Mesothelial cell of epicardium (in vitro differentiated cells): Measurements from ENCODE around the gene CAMK1. TPM values are rescaled to one million over a fixed set of nuclear protein-coding genes. Genes with fewer than 3 reads are reported as not detected.

Source experiments
- DNase-seq, 2 experiments: peaks; one replicate each; pipeline ENCODE4 v3.0.0; 2021; ENCODE audit warnings: low spot score in 2 of 2; ENCODE audit not compliant: unreplicated experiment in 2 of 2
- H3K27ac Mint-ChIP-seq: 2 replicates; pipeline ENCODE4 v1.8.0; 2021; ENCODE audit warnings: mixed read lengths
- H3K27me3 Mint-ChIP-seq: 2 replicates; pipeline ENCODE4 v1.8.0; 2021; ENCODE audit warnings: low read depth, mixed read lengths
- H3K36me3 Mint-ChIP-seq: 2 replicates; pipeline ENCODE4 v1.8.0; 2021; ENCODE audit warnings: mixed read lengths
- H3K4me1 Mint-ChIP-seq: 2 replicates; pipeline ENCODE4 v1.8.0; 2021; ENCODE audit warnings: mixed read lengths
- H3K4me3 Mint-ChIP-seq: 2 replicates; pipeline ENCODE4 v1.8.0; 2021; ENCODE audit warnings: mild to moderate bottlenecking, moderate library complexity, mixed read lengths
- H3K9me3 Mint-ChIP-seq: 2 replicates; pipeline ENCODE4 v1.8.0; 2021; ENCODE audit warnings: mixed read lengths
- total RNA-seq: library from RNA; stranded (reverse); gene quantifications from 3 replicates; pipeline ENCODE4 v1.2.1, GENCODE V29; 2021
- TF ChIP-seq, protein P1 (sequence below): fragments of 200-600 bp; sonication (generic); IDR thresholded peaks from one replicate; pipeline ENCODE4 v1.5.0; 2021; ENCODE audit warnings: antibody characterized with exemption; ENCODE audit not compliant: unreplicated experiment

The CAMK1 gene
- total RNA-seq, 1 donor from 2014 or later: 9.7 TPM

DNA sequence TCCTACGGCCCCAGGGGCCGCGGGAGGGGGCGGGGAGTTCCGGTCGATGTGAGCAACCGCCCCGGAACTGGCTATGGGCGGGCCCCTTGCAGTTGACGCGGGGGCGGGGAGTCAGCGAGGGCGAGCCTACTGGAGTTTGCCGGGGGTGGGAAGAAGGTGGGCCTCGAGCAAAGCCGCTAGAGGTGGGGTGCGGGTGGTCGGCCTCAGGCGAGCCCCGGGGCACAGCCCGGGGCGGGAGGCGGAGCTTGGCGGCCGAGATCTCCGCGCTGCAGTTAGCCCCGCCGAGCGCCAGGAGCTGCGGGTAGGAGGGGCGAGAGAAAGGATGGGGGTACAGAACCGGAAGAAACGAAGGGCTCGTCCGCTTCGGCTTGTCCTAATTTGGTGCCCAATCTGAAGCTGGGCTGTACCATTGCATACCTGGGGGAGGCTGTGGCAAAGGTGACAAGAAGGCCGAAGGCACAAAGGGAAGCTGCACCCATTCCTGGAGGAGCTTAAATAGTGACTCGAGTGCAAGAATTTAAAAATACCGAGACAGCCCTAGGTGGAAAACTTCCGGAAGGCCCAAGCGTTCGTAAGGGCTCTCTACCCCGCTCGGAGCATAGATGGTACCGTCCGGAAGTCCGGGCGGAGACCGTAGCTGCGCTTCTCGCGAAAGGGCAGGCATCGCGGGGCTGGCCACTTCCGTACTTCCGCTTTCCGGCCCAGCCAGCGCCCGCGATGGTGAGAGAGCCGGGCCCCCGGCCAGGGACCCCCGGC, 22.8 kb upstream of the CAMK1 start, which contains the start of the genes ARPC4 and TADA3:
Gene ARPC4 (plus strand): TSS at position 678 of the 756 bp plus-strand sequence. CDS start 40 bp downstream, at position 718.
Gene TADA3 (minus strand): TSS at position 69 of the 756 bp plus-strand sequence. CDS start 1,007 bp downstream, outside the sequence.
- TF ChIP-seq, protein P1, sequence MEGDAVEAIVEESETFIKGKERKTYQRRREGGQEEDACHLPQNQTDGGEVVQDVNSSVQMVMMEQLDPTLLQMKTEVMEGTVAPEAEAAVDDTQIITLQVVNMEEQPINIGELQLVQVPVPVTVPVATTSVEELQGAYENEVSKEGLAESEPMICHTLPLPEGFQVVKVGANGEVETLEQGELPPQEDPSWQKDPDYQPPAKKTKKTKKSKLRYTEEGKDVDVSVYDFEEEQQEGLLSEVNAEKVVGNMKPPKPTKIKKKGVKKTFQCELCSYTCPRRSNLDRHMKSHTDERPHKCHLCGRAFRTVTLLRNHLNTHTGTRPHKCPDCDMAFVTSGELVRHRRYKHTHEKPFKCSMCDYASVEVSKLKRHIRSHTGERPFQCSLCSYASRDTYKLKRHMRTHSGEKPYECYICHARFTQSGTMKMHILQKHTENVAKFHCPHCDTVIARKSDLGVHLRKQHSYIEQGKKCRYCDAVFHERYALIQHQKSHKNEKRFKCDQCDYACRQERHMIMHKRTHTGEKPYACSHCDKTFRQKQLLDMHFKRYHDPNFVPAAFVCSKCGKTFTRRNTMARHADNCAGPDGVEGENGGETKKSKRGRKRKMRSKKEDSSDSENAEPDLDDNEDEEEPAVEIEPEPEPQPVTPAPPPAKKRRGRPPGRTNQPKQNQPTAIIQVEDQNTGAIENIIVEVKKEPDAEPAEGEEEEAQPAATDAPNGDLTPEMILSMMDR: no peak
- H3K27me3 Mint-ChIP-seq: no peaks in the 10 kb centered on the region
- peak within 1 kb of the TSS; percentile 98 for H3K4me3 Mint-ChIP-seq
- peak; percentile 84 to 88 for DNase-seq
- peaks cover 26% of the 10 kb centered on the region for H3K36me3 Mint-ChIP-seq
- H3K4me1 Mint-ChIP-seq: peaks cover 22% of the 10 kb centered on the region
- H3K9me3 Mint-ChIP-seq: no peaks in the 10 kb centered on the region
- H3K27ac Mint-ChIP-seq: peak within 1 kb of the TSS; percentile 100

DNA sequence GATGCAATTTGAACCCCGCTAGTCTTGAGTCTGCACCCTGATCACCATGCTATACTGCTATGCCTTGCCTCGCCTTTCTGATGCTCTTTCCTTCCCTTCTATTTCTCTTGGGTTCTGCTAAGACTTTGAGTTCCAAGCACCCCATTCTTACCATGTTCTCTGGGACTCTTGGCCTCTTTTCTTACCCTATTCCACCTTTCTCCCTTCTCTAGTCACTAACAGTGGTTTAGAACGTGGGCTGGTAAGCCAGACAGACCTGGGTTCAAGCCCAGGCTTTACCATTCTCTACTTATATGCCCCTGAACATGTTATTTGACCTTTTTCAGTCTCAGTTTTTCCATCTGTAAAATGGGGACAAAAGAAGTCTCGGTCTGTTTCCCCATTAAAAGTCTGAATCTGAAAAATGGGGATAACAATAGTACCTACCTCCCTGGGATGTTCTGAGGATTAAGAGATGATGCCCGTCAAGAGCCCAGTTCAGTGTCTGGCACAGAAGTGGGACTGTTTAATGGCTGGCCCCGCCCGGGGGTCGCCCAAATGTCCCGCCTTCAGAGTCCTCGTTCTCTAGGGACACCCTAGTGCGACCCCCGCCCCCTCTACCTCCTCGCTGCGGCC, 22.1 kb upstream of the CAMK1 start:
- no peaks in the 10 kb centered on the region for H3K9me3 Mint-ChIP-seq
- peak overlapping the region; percentile 100 for H3K27ac Mint-ChIP-seq
- no peak for DNase-seq
- H3K27me3 Mint-ChIP-seq: no peaks in the 10 kb centered on the region
- H3K4me1 Mint-ChIP-seq: peaks cover 22% of the 10 kb centered on the region
- TF ChIP-seq, protein P1: no peak
- peak overlapping the region; percentile 98 for H3K4me3 Mint-ChIP-seq
- H3K36me3 Mint-ChIP-seq: peaks cover 26% of the 10 kb centered on the region

DNA sequence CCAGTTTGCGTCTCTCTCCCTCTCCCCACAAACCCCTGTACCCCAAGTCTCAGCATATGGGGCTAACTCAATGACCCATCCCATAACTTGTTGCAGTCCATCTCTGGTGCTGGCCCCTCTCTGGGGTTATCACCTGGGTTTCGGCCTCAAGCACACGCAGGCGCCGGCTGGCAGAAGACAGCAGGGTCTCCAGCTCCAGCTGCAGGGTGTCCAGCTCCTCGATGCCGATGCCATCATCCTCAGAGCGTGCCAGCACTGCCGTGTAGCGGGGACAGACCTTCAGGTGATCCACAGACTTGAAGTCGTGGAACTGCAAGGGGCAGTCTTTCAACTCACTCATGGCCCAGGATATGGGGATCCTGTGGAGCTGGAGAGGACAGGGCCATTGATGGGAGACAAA, 21.4 kb upstream of the CAMK1 start:
- H3K27ac Mint-ChIP-seq: peak overlapping the region; percentile 100
- peak overlapping the region; percentile 98 for H3K4me3 Mint-ChIP-seq
- H3K4me1 Mint-ChIP-seq: peaks cover 22% of the 10 kb centered on the region
- no peak for DNase-seq
- peaks cover 31% of the 10 kb centered on the region for H3K36me3 Mint-ChIP-seq
- H3K27me3 Mint-ChIP-seq: no peaks in the 10 kb centered on the region
- no peaks in the 10 kb centered on the region for H3K9me3 Mint-ChIP-seq
- TF ChIP-seq, protein P1: no peak

DNA sequence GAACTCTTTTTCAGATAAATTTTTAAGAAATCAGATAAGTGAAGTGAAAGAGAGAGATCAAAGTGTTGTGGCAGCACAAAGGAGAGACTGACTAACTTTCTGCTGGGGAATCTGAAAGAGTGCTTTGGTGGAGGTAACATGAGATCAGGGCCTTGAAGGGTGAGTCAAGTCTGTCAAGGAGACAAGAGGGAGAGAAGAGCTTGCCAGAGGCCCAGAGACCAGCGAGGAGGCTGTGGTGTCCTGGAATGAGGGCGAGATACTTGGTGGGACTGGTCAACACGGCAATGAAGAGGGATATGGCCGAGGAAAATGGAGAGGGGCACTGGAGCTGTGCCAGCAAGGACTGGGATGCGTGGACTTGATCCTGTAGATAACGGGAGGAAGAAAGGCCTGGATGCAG, 18.0 kb upstream of the CAMK1 start:
- TF ChIP-seq, protein P1: no peak
- no peak for DNase-seq
- Mint-ChIP-seq H3K4me3 (no peak overlapping the region), H3K27me3 (no peaks in the 10 kb centered on the region), H3K27ac (no peak overlapping the region), H3K36me3 (peaks cover 36% of the 10 kb centered on the region), H3K9me3 (no peaks in the 10 kb centered on the region), H3K4me1 (peaks cover 10% of the 10 kb centered on the region)

DNA sequence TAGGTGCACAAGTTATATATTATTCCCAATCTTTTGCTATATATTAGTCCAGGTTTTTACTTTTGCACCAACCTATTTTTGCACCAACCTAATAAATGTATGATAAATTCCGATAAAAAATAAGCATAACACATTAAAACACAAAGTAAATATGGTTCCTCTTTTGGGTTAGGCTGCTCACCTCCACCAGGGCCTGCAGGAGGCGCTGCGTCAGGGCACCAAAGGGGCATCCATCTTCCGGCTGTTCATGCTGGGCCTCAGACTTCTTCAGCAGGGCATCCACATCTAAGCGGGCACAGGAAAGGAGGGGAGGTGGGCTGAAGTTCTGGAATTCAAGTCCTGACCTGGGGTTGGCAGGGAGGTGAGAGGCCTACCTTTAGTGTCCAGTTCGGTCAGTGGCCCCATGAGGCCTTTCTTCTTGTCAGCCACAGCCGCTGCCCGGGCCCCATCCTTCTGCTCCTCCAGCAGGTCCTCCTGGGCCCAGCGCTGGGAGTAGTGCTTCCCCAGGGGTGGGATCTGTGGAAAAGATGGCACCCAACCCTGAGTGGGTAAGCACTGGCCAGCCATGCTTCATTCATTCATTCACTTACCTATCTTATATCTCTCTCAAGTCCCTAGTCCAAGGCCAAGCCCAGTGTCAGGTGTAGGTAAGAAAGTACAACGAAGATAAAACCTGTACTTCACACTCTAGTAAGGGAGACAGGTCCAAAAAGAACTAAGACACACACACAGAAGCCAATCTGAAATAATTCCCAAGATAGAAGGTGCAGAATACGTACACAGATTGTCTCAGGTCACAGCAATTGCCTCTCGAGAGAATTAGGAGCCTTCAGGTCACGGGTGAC, 17.3 kb upstream of the CAMK1 start:
- Mint-ChIP-seq H3K27me3 (no peaks in the 10 kb centered on the region), H3K27ac (no peak overlapping the region), H3K4me1 (peaks cover 9% of the 10 kb centered on the region), H3K9me3 (no peaks in the 10 kb centered on the region), H3K4me3 (no peak overlapping the region), H3K36me3 (peaks cover 41% of the 10 kb centered on the region)
- DNase-seq: no peak
- TF ChIP-seq, protein P1: peak; percentile 32
